GM19328 (cell line): ENCODE data around the gene PBRM1.
"Not testable (repeated sequence)": the region's sequence is repeated elsewhere in the genome, so short reads cannot be mapped to it uniquely, and the experiment has no call there.

Experiments used
- ATAC-seq: cut with Tn5 transposase; IDR thresholded peaks from one replicate; pipeline ENCODE4 v1.9.1; 2021; ENCODE audit warnings: mild to moderate bottlenecking, moderate library complexity; ENCODE audit not compliant: unreplicated experiment

Gene PBRM1

DNA sequence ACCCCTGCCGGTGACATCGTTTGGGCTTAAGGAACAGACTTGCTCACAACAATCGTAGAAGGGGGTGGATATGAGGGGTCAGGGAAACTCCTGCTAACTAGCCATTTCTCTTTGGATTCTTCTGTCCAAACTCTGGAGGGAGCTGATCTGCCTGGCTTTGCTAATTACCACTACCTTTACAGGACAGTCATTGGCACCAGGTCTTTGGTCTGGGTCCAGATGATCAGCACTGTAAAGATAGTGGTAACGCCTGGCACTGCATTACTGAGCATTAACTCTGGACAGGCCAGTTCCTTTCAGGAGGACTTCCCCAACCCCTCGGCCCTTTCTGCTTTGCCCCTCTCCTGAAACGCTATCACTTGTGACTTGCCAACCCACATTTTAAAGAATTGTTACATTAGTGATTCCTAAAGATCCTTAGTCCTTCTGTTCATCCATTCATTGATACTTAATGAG lies 148.5 kb downstream of the PBRM1 start:
- ATAC-seq, result no peak

DNA sequence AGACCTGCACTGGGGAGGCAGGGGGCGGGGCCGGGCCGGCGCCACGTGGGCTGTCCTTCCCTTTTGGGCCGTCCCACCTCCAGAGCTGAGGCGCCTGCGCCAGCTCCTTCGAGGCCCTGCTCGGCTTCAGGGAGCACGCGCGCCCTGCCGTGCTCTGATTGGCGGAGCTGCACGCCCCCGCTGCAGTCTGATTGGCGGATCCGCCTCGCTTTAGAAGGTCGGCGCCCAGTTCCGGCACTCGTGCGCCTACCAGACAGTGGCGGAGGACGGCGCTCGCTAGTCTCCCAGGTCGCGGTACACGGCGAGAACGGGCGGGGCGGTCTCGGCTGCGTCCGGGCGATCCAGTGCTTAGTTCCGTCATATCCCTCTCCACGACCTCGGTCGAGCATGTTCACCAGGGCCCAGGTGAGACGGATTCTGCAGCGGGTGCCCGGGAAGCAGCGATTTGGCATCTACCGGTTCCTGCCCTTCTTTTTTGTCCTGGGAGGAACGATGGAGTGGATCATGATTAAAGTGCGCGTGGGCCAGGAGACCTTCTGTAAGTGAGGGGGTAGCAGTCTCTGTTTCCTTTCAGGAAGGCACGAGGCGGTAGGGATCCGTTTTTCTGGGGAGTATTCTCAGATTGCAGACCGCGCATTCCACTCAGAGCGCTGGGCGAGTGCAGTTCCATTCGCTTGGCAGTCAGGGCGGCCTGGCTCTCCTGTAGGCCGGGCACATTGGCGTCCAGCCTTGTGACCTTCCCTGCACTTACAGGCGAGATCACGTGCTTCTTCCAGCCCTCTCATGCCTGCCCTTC lies 149.1 kb downstream of the PBRM1 start, which contains the start of gene UQCC5:
Gene UQCC5 (plus strand): TSS at position 237 of the 796 bp plus-strand sequence. CDS start 151 bp downstream, at position 388.
- peak; percentile 79 for ATAC-seq

DNA sequence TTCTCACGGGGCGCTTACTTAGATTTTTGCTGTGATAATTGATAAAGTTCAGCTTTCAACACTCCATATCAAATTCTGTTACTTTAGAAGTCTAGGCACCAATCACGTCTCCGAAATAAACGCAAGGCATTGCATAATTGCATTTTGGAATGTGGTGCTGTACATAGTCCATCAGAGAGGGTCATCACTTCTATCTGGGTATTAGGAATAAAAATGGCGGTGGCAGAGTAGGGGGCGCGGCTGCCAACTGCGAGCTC lies 149.7 kb downstream of the PBRM1 start:
- ATAC-seq, result no peak

DNA sequence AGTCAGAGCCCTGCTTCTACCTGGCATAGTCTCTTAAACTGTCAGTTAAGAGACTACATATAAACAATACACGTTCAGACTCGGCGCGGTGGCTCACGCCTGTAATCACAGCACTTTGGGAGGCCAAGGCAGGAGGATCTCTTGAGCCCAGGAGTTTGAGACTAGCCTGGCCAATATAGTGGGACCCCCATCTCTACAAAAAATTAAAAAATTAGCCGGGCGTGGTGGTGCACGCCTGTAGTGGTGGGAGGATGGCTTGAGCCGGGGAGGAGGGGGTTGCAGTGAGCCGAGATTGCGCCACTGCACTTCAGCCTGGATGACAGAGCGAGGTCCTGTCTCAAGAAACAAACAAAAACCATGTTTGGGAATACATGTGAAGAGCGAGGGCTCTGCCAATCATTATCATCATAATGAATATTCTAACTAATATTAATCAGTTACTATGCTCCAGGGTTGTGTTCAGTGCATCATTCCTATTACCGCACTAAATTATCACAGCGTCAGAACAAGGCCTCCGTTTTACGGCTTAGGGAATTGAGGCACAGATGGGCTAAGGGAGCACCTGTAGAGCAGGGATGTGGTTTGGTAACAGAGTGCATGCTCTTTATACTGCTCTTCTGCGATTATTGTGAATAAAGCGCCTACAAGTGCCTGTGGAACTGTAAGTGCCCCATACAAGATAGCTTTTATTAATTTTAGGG lies 150.2 kb downstream of the PBRM1 start:
- ATAC-seq, result no peak

DNA sequence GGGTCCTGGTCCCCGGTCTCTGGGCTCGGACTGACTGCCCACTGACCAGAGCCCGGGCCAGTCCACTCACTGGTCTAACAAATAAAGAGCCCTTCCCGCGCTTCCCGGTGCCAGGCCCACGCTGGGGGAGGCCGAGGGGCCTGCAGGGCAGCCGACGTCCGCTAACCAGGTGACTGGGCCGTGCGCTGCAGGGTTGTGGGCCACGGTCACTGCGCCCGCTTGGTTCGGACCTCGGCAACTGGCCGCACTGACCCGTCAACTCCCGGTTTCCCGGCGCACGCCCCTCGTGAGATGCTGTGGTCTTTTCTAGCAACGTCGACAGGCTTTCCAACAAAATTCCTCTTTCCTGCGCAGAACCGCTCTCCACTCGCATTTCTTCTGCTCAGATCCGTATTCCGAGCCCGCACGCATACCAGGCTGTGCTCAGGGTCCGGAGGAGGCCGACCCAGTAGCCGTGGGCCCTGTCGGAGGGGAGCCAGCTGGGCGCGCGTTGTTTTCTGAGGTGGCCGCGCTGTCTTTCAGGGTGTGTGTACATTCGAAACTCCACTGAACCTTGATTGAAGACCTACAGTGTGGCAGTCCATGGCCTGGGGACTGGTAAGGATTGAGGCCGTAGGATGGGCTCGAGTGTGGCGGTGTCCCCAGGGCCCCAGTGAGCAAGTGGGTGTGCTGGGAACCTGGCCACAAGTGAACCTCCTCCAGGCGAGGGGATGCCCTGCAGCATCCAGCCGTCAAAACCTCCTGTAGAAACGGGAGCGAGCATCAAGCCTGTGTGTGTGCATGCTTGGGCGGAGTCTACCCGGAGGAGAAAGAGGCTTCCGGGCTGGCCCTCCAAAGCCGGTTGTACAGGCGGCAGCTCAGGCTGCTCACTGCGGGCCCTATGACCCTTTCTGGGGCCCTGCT lies 151.2 kb downstream of the PBRM1 start:
- ATAC-seq, result no peak

DNA sequence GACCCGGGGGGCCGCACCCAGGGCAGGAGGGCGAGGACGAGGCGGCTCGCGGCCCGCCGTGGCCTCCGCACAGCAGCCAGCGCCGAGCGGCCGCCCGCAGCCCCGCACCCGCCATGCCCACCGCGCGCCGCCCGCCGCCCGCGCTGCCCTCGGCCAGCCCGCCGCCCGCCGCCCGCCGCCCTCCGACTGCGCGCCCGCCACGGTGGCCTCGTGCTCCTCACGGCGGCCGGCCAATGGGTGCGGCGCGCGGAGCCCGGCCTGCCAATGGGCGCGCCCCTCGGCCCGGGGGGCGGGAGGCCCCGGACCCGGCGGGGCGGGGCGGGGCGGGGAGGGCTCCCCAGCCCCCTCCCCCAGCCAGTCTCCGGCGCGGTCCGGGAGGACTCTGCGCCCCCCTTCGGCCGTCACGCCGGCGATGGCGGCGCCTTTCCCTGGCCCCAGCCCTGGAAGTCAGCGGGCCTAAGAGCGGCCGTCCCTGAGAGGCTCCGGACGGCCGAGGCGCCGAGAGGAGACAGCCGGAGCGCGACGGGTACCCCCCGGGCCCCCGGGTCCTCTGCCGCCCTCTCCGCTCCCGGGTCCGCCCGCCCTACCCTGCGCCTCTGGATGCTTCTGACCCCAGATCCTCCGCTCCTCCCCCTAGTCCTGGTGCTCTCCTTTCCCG lies 152.0 kb downstream of the PBRM1 start, which contains the start of gene NT5DC2:
Gene NT5DC2 (minus strand): TSS at position 235 of the 658 bp plus-strand sequence. CDS start 120 bp downstream, at position 115.
- ATAC-seq, result peak; percentile 35

DNA sequence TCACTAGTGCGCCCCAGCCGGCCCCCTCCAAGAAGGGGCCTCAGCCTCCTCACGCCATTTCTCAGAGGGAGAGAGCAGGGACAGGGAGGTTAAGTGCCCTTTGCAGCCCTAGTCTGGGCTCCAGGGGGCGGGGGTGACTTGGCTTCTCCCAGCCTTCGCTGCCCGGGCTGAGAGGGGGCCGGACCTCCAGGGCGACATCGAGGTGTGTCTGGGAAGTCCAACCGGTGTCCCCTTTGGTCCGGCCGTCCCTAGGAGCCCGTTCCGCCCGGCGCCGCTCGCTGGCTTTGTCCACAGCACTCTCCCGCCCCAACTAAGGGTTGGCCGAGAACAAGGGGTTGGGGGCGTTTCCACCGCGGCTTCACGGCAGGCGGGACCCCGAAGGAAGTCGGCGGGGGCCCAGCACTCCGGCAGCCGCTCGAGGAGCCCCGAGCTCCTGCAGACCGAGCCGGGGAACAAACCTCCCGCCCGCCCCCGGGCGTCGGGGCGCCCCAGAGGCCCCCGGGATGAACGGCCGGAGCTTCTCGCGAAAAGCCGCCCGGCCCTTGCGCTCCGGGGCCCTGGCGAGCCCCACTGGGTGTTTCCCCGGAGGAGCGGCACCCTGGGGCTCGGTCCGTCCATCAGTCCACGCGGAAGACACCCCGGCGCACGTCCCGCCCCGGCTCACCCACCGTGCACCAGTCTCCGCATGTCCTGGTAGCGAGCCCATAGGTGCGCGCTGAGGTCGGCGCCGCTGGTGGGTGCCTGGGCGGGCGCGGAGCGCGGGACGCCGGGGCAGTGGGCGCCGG lies 152.7 kb downstream of the PBRM1 start:
- no peak for ATAC-seq

DNA sequence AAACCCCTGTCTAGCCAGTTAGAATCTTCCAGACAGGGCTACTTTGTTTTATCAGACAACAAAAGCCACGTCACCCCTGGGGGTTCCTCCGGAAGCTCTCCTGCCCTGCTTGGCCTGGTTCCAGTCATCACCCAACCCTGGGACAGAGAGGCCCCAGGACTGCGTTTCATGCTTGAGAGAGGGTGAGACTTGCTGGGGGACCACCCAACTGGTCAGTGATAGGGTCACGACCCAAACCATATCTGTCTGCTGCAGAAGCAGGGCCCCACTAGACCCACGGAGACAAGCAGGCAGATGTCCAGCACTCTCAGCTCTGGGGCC lies 153.2 kb downstream of the PBRM1 start:
- no peak for ATAC-seq

GRCh38 chr3:52531860-52532516 lies 153.7 kb downstream of the PBRM1 start:
- no peak for ATAC-seq

DNA sequence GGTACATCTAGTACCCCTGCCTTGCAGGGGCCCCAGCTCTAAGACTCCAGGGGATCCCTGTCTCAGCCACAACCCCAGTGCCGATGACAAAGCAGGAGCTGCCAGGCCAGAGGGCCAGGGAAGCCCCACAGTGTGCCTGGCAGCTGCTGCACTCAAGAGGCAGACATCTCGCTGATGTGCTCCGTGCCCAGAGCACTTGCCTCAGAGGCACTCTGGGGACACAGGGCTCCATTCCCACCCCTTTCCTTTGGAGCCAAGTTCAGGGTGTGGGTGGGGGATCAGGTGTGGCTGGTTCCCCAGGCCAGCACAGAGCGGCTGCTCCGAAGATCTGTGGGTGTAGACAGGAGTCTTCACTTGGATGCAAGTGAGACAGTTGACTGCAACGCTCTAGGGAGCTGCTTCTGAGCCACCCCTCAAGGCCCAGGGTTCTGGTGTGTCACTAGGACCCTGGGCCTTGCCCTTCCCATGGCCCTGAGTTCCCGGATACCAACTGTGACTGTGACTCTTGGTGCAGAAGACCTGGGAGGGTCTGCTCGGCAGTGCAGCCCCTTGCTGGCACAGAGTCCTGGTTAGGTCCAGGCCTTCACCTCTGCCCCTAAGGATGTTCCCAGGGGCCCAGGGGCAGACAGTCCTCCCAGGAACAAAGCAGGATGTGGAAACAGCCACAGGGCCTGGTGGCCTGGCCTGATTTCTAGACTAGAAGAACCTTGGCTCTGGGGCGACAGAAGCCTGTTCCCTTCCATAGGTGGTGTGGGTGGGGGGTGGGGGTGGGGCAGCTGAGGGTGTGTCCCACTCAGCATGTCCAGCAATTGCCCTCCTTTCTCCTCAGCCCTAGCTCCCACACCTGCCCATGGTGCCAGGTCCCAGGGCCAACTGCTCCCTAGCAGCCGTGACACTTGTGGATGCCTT lies 154.5 kb downstream of the PBRM1 start:
- no peak for ATAC-seq

DNA sequence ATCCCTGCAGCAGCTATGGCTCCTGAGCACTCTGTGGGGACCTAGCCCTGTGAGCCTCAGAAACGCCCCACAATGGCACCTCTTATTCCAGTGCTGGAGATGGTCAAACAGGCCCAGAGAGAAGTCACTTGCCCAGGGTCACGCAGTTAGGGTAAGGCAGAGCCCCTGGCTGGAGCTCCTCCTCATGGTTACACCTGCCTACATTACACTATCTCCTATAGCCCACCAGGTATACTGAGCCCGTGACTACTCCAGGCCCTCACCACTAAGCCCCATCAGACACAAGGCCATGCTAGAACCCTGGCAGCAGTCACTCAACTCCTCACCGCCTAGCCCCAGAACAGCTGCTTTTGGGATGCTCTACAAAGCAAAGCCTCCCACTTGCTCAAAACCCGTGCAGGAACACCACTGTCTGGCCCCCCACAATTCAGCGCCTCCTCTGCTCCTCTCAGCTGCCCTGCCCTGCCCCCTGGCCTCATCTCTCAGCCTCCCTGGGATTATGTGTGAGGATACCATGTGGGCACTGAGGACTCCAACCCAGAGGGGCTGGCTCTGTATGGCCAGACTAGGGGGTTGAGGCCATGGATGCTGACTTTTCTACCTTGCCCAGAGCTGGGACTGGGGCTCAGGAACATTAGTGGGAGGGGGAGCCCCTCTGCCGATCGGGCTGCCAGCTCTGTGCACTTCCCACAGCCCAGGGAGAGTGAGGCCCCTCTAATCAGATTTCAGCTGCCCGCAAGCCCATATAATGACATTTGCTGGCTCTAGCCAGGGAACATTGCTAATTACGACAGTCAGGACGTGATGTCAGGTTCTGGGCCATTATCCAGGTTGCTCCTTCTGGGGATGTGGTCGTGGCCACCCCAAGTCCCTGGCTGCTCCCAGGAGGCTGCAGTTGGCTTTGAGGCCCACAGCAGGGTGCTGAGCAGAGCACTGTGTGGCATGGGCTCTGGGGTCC lies 156.1 kb downstream of the PBRM1 start:
- no peak for ATAC-seq

DNA sequence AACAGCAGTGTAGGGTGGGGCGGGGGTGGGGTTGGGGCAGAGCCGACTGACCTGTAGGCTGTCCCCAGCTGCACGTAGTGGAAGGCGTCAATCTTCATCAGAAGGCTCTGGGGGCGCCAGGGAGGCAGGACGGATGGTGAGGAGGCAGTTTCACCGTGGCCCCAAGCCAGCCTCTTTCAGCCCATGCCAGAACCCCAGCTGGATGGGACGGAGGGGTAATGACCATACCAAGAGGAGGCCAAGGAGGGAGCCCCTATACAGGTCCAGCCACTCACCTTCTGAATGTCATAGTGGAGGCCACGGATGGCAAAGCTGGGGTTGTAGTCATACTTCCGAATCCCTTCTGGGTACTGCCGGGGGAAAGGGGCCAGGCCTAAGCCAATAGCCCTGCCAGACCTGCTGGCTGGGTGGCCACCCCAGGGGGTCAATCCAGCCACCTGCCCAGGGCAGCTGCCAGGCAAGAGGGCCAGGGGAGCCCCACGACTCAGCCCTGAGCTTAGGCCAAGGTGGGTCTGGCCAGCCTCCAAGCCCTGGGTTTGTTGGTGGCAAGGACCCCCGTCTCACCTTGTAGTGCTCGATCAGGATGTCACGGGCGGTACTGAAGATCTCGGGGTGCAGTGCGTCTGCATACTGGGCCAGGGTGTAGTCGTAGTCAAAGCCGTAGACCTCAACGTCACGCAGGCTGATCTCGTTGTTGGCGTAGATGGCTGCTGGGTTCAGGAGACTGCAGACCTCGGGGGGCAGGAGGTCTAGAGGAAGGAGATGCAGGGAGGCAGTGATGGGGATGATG lies 156.9 kb downstream of the PBRM1 start:
- no peak for ATAC-seq

- no peak for ATAC-seq
Observed at GRCh38 chr3:52527732-52528585, 157.8 kb downstream of the PBRM1 start.

DNA sequence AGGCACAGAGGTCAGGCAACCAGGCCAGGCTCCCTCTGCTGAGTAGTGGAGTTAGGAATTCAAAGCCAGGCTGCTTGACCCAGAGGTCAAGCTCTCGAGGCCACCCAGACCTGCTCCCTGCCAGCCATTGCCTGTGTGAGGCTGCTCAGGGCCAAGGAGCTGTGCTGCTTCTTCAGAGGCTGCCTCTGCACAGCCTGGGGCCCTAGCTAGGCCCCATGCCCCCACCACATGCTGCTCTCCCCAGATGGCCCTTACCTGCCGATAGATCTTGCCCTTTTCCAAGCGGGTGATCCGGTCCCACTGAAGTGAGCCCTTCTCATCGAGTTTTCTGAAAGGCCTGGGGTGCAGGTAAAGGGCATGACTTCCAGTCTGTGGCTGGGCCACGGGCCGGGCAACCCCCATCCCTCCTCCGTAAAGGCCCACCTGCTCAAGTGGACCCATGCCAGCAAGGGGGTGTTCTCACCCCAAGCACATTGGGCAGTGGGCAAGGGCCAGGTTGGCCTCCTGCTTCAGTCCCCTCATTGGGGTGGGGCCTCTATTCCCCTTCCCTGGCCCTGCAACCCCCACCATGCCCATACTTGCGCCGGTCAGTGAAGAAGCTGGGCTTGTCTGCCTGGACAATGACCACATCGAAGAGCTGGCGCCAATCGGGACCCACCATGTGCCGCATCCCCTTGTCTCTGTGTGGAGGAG lies 158.5 kb downstream of the PBRM1 start:
- no peak for ATAC-seq

- not testable (repeated sequence) for ATAC-seq
Observed at GRCh38 chr3:52526671-52527038, 159.1 kb downstream of the PBRM1 start.
